ENCODE results near the gene GPC5. TPM values are rescaled to one million over a fixed set of nuclear protein-coding genes. Genes with fewer than 3 reads are reported as not detected.
"Not testable (repeated sequence)": the region's sequence is repeated elsewhere in the genome, so short reads cannot be mapped to it uniquely, and the experiment has no call there.

Gene GPC5
- total RNA-seq, 2 donors from 2014 or later = 0.22 to 0.51 TPM

DNA sequence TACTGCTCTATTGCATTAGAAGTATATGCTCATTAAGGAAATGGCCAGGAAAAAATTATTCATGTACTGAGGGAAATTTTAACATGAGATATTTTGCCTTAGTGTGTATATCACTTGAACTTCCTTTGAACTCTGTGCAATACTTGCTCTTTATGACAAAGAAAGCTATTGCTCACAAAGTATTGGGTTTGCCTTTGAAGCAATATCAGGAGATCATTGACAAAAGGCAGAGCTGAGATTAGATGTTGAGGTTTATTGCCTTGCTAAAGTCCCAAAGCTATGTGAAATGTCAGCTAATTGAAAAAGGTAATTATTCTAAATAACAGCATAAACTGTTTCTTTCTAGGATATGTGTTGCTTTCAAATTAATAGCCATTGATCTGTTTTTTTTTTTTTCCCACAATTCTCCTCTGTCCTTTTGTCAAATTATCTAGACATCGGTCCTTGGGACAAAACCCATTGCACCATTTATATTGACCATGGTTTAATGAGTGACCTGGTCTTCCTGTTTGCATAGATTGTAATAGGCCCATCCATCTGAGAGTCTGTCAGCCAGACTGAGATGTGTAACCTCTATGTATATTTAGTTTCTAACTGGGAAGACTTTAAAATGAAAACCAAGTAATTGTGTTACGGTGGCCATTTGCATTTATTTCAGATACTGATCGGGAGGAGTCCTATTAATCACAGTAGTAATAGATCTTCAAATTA is 1075.5 kb downstream of the GPC5 start:
- no peaks in the 10 kb centered on the region for H3K27me3 ChIP-seq (ENCODE audit: control insufficient read depth, insufficient read depth, low read length, poor library complexity, severe bottlenecking)
- H3K27ac ChIP-seq (ENCODE audit: low read depth, low read length) = no peak overlapping the region
- Mint-ChIP-seq H3K27me3 (ENCODE audit: insufficient read depth) (peaks cover under 1% of the 10 kb centered on the region), H3K9me3 (no peaks in the 10 kb centered on the region), H3K4me1 (no peaks in the 10 kb centered on the region), H3K4me3 (no peak overlapping the region), H3K27ac (no peak overlapping the region), H3K36me3 (ENCODE audit: low read depth) (no peaks in the 10 kb centered on the region)
- 98 to 100% methylated on average over 2 to 3 of the region's 3 CpGs for WGBS, 2 experiments (ENCODE audit: insufficient coverage in 1 of 2, insufficient read length in 1 of 2)
- H3K36me3 ChIP-seq (ENCODE audit: control insufficient read depth, insufficient read depth, low read length) = no peaks in the 10 kb centered on the region
- TF ChIP-seq, protein P1, sequence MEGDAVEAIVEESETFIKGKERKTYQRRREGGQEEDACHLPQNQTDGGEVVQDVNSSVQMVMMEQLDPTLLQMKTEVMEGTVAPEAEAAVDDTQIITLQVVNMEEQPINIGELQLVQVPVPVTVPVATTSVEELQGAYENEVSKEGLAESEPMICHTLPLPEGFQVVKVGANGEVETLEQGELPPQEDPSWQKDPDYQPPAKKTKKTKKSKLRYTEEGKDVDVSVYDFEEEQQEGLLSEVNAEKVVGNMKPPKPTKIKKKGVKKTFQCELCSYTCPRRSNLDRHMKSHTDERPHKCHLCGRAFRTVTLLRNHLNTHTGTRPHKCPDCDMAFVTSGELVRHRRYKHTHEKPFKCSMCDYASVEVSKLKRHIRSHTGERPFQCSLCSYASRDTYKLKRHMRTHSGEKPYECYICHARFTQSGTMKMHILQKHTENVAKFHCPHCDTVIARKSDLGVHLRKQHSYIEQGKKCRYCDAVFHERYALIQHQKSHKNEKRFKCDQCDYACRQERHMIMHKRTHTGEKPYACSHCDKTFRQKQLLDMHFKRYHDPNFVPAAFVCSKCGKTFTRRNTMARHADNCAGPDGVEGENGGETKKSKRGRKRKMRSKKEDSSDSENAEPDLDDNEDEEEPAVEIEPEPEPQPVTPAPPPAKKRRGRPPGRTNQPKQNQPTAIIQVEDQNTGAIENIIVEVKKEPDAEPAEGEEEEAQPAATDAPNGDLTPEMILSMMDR (conservative IDR thresholded peaks at IDR 0.05) = no peak
- no peak overlapping the region for H3K4me3 ChIP-seq (ENCODE audit: low read length)
- H3K4me1 ChIP-seq (ENCODE audit: control insufficient read depth, insufficient read depth, low read length) = no peaks in the 10 kb centered on the region
- H3K9me3 ChIP-seq (ENCODE audit: control insufficient read depth, low read length) = no peaks in the 10 kb centered on the region
- DNase-seq = no peak
- no peak overlapping the region for H3K9ac ChIP-seq (ENCODE audit: extremely low read depth, low read length, poor library complexity, severe bottlenecking)

DNA sequence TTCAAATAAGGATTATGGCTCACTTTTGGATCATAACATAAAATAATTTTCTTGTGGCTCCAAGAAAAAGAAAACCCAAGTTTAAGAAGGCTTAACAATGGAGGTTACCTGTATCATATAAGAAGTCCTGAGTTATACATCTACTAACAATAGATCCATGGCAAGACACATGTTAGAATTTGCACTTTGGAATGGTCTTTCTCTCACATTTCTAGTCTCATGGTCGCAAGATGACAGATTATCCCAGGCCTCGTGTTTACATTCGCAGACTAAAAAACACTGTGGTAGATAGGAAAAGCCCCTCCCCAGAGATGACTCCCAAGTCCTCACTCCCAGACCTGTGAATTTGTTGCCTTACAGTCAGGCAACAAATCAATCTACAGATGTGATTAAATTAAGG is 1082.0 kb downstream of the GPC5 start:
- 89% methylated on average over 3 of the region's 3 CpGs; no CpG with 5 or more reads in 1 of the 2 experiments for WGBS, 2 experiments (ENCODE audit: insufficient coverage in 1 of 2, insufficient read length in 1 of 2)

DNA sequence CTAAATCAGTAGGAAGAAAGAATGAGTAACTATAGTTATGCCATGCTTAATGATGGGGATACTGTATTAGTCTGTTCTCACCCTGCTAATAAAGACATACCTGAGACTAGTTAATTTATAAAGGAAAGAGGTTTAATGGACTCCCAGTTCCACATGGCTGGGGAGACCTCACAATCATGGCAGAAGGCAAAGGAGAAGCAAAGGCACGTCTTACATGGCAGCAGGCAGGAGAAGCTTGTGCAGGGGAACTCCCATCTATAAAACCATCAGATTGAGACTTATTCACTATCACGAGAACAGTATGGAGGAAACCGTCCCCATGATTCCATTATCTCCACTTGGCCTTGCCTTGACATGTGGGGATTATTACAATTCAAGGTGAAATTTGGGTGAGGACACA is 1084.4 kb downstream of the GPC5 start:
- H3K27ac ChIP-seq (ENCODE audit: low read depth, low read length); H3K36me3 Mint-ChIP-seq (ENCODE audit: low read depth); H3K9me3 ChIP-seq (ENCODE audit: control insufficient read depth, low read length); H3K9me3 Mint-ChIP-seq; H3K4me1 ChIP-seq (ENCODE audit: control insufficient read depth, insufficient read depth, low read length); H3K4me3 ChIP-seq (ENCODE audit: low read length); H3K27ac Mint-ChIP-seq; H3K27me3 ChIP-seq (ENCODE audit: control insufficient read depth, insufficient read depth, low read length, poor library complexity, severe bottlenecking); H3K9ac ChIP-seq (ENCODE audit: extremely low read depth, low read length, poor library complexity, severe bottlenecking); DNase-seq; H3K4me3 Mint-ChIP-seq; H3K27me3 Mint-ChIP-seq (ENCODE audit: insufficient read depth); H3K36me3 ChIP-seq (ENCODE audit: control insufficient read depth, insufficient read depth, low read length); H3K4me1 Mint-ChIP-seq: not testable (repeated sequence)
- 79 to 100% methylated on average over 2 to 3 of the region's 3 CpGs for WGBS, 2 experiments (ENCODE audit: insufficient coverage in 1 of 2, insufficient read length in 1 of 2)

More for the DNA sequence above, 1082.0 kb downstream of the GPC5 start:
- no peak overlapping the region for H3K27ac Mint-ChIP-seq
- Histone ChIP-seq H3K27ac (ENCODE audit: low read depth, low read length) (no peak overlapping the region), H3K9me3 (ENCODE audit: control insufficient read depth, low read length) (no peaks in the 10 kb centered on the region), H3K4me3 (ENCODE audit: low read length) (no peak overlapping the region), H3K36me3 (ENCODE audit: control insufficient read depth, insufficient read depth, low read length) (no peaks in the 10 kb centered on the region), H3K9ac (ENCODE audit: extremely low read depth, low read length, poor library complexity, severe bottlenecking) (no peak overlapping the region), H3K4me1 (ENCODE audit: control insufficient read depth, insufficient read depth, low read length) (no peaks in the 10 kb centered on the region), H3K27me3 (ENCODE audit: control insufficient read depth, insufficient read depth, low read length, poor library complexity, severe bottlenecking) (no peaks in the 10 kb centered on the region)
- H3K4me1 Mint-ChIP-seq = peaks cover 4% of the 10 kb centered on the region
- no peak for DNase-seq
- no peak overlapping the region for H3K4me3 Mint-ChIP-seq
- no peaks in the 10 kb centered on the region for H3K9me3 Mint-ChIP-seq
- TF ChIP-seq, protein P1 (conservative IDR thresholded peaks at IDR 0.05) = no peak
- no peaks in the 10 kb centered on the region for H3K27me3 Mint-ChIP-seq (ENCODE audit: insufficient read depth)
- H3K36me3 Mint-ChIP-seq (ENCODE audit: low read depth) = no peaks in the 10 kb centered on the region
